ENCODE results near the gene TRAPPC1.

TRAPPC1 gene

GRCh38 chr17:7883781-7884386 is 47.9 kb downstream of the TRAPPC1 start:
- Histone ChIP-seq H3K27me3 (ENCODE audit: control insufficient read depth, insufficient read depth, low read length) (no peaks in the 10 kb centered on the region), H3K9ac (ENCODE audit: low read depth, low read length) (peak overlapping the region; percentile 82), H3K4me3 (ENCODE audit: low read length) (peak overlapping the region; percentile 61), H3K36me3 (ENCODE audit: insufficient read depth, low read length) (peaks cover 29% of the 10 kb centered on the region), H3K9me3 (replicated peaks; ENCODE audit: low read length) (no peaks in the 10 kb centered on the region), H3K4me2 (ENCODE audit: low read length) (peak overlapping the region; percentile 85), H3K4me1 (ENCODE audit: control insufficient read depth, insufficient read depth, low read length) (peaks cover 42% of the 10 kb centered on the region)

- Histone ChIP-seq H3K9me3 (replicated peaks; ENCODE audit: low read length) (no peaks in the 10 kb centered on the region), H3K4me1 (ENCODE audit: control insufficient read depth, insufficient read depth, low read length) (peaks cover 30% of the 10 kb centered on the region), H3K4me2 (ENCODE audit: low read length) (peak overlapping the region; percentile 85), H3K27me3 (ENCODE audit: control insufficient read depth, insufficient read depth, low read length) (no peaks in the 10 kb centered on the region), H3K4me3 (ENCODE audit: low read length) (peak overlapping the region; percentile 34), H3K9ac (ENCODE audit: low read depth, low read length) (no peak overlapping the region), H3K36me3 (ENCODE audit: insufficient read depth, low read length) (peaks cover 31% of the 10 kb centered on the region)
These were observed 49.1 kb downstream of the TRAPPC1 start for GRCh38 chr17:7882629-7883028.

- Histone ChIP-seq H3K4me1 (ENCODE audit: control insufficient read depth, insufficient read depth, low read length) (peaks cover 27% of the 10 kb centered on the region), H3K27me3 (ENCODE audit: control insufficient read depth, insufficient read depth, low read length) (no peaks in the 10 kb centered on the region), H3K4me2 (ENCODE audit: low read length) (peak overlapping the region; percentile 42), H3K9me3 (replicated peaks; ENCODE audit: low read length) (no peaks in the 10 kb centered on the region), H3K4me3 (ENCODE audit: low read length) (no peak overlapping the region), H3K9ac (ENCODE audit: low read depth, low read length) (no peak overlapping the region), H3K36me3 (ENCODE audit: insufficient read depth, low read length) (peaks cover 36% of the 10 kb centered on the region)
These were observed 49.7 kb downstream of the TRAPPC1 start for GRCh38 chr17:7882068-7882467.

GRCh38 chr17:7881276-7882054 is 50.3 kb downstream of the TRAPPC1 start:
- peaks cover 21% of the 10 kb centered on the region for H3K4me1 ChIP-seq (ENCODE audit: control insufficient read depth, insufficient read depth, low read length)
- H3K4me2 ChIP-seq (ENCODE audit: low read length) = peak overlapping the region; percentile 42
- H3K9me3 ChIP-seq (replicated peaks; ENCODE audit: low read length) = no peaks in the 10 kb centered on the region
- H3K27me3 ChIP-seq (ENCODE audit: control insufficient read depth, insufficient read depth, low read length) = no peaks in the 10 kb centered on the region
- H3K4me3 ChIP-seq (ENCODE audit: low read length) = no peak overlapping the region
- no peak overlapping the region for H3K9ac ChIP-seq (ENCODE audit: low read depth, low read length)
- peaks cover 36% of the 10 kb centered on the region for H3K36me3 ChIP-seq (ENCODE audit: insufficient read depth, low read length)

Small RNA genes lying within 50 kb of the gene (small RNA-seq; reads per million reads assigned to genes)
- gene SCARNA21 = 3.1 reads per million, percentile 77 among the genes with 10 or more reads in this experiment

Data from skeletal muscle satellite cell (primary cell).